ENCODE results near the gene SYT14.

Gene SYT14

GRCh38 chr1:210198840-210199239, 260.8 kb downstream of the SYT14 start:
- TF ChIP-seq CTCF (IDR thresholded peaks at IDR 0.05; ENCODE audit: borderline replicate concordance, insufficient read depth, low read depth, low read length), result no peak
- H3K4me3 ChIP-seq (ENCODE audit: low read depth, low read length), result no peak overlapping the region

- H3K4me3 ChIP-seq (ENCODE audit: low read depth, low read length), result no peak overlapping the region
- TF ChIP-seq CTCF (IDR thresholded peaks at IDR 0.05; ENCODE audit: borderline replicate concordance, insufficient read depth, low read depth, low read length), result no peak
Observed at GRCh38 chr1:210200124-210200736, 262.2 kb downstream of the SYT14 start.

DNA sequence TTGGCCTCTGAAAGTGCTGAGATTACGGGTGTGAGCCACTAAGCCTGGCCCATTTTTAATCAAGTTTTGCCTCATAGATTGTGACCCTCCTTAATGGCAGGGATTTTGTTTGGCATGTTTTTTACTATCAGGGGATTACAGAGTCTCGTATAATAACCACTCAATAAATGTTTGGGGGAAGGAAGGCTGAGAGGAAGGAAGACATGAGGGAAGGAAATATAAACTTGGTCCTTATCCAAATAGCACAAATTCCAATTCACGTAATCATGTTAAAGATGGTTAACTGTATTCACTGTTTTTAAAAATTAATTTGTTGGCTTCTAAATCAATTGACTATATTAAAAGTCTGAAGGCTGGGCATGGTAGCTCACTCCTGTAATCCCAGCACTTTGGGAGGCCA, 263.7 kb downstream of the SYT14 start:
- TF ChIP-seq CTCF (IDR thresholded peaks at IDR 0.05; ENCODE audit: borderline replicate concordance, insufficient read depth, low read depth, low read length), result no peak
- H3K4me3 ChIP-seq (ENCODE audit: low read depth, low read length), result no peak overlapping the region

GRCh38 chr1:210207597-210208450, 269.8 kb downstream of the SYT14 start:
- no peak for TF ChIP-seq CTCF (IDR thresholded peaks at IDR 0.05; ENCODE audit: borderline replicate concordance, insufficient read depth, low read depth, low read length)
- no peak overlapping the region for H3K4me3 ChIP-seq (ENCODE audit: low read depth, low read length)

DNA sequence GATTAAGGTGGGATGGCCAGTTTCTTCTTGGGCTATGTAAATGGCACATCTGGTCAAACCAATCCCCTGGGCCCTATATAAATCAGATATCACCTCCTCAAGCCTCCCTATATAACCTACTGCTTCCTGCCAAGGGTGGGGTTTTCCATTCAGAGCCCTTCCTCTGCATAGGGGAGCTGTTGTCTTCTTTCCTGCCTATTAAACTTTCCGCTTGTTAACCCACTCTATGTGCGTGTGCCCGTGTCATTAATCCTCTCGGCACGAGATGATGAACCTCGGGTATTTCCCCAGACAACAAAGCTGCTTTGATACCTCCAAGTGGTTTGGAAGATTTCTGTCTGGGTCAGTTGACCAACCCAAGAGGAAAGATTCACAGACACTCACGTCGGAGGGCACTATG, 275.3 kb downstream of the SYT14 start:
- no peak for TF ChIP-seq CTCF (IDR thresholded peaks at IDR 0.05; ENCODE audit: borderline replicate concordance, insufficient read depth, low read depth, low read length)
- no peak overlapping the region for H3K4me3 ChIP-seq (ENCODE audit: low read depth, low read length)

- H3K4me3 ChIP-seq (ENCODE audit: low read depth, low read length), result no peak overlapping the region
Observed at GRCh38 chr1:210214573-210215409, 276.8 kb downstream of the SYT14 start.

More at GRCh38 chr1:210214573-210215409, 276.8 kb downstream of the SYT14 start:
- TF ChIP-seq CTCF (IDR thresholded peaks at IDR 0.05; ENCODE audit: borderline replicate concordance, insufficient read depth, low read depth, low read length), result no peak
